IMR-90 (cell line): ENCODE results near the gene RNF144A.

Experiments used
- SMC3 ChIP-seq: fragments of 150-350 bp; IDR thresholded peaks from 2 replicates; pipeline ENCODE4 v1.6.1; 2016; ENCODE audit warnings: low read depth, mild to moderate bottlenecking, antibody characterized with exemption, low read length, moderate library complexity
- TF ChIP-seq, protein P1 (sequence below): conservative IDR thresholded peaks from 2 replicates; pipeline ENCODE4 v1.5.1; 2012; ENCODE audit warnings: mild to moderate bottlenecking, low read depth, low read length, improper control_type of control experiment
- TF ChIP-seq, protein P2 (sequence below): fragments of 150-350 bp; IDR thresholded peaks from 2 replicates; pipeline ENCODE4 v1.6.1; 2017; ENCODE audit warnings: mild to moderate bottlenecking, antibody characterized with exemption, low read length, low read depth

DNA sequence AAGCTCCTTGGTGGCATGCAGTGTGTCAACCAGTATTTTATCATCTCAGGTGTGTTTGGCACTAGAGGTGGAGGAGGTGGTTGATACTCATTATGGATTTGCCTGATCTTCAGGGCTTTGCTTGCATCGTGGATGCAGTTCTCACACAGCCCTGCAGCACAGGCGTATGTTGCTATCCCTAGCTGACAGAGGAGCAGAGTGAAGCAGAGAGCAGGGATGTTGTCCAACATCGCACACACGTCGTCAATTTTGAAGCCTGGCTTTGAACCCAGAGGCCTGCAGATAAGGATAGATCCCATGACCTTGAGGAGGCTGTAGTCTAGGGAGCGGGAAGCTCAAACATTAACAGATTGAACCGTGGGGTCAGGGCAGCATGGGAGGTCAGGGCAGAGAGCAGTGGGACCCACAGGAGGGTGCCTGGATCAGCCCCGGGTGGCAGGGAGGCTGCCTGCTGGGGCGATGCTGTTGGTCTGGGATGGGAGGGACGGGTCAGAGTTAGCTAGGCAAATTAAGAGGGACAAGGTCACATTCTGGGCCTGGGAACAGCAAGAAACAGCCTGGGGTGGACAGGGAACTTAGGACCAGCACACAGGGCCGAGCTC lies 4.2 kb downstream of the RNF144A start:
- TF ChIP-seq, protein P1, sequence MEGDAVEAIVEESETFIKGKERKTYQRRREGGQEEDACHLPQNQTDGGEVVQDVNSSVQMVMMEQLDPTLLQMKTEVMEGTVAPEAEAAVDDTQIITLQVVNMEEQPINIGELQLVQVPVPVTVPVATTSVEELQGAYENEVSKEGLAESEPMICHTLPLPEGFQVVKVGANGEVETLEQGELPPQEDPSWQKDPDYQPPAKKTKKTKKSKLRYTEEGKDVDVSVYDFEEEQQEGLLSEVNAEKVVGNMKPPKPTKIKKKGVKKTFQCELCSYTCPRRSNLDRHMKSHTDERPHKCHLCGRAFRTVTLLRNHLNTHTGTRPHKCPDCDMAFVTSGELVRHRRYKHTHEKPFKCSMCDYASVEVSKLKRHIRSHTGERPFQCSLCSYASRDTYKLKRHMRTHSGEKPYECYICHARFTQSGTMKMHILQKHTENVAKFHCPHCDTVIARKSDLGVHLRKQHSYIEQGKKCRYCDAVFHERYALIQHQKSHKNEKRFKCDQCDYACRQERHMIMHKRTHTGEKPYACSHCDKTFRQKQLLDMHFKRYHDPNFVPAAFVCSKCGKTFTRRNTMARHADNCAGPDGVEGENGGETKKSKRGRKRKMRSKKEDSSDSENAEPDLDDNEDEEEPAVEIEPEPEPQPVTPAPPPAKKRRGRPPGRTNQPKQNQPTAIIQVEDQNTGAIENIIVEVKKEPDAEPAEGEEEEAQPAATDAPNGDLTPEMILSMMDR, result no peak
- TF ChIP-seq SMC3, result no peak
- TF ChIP-seq, protein P2, sequence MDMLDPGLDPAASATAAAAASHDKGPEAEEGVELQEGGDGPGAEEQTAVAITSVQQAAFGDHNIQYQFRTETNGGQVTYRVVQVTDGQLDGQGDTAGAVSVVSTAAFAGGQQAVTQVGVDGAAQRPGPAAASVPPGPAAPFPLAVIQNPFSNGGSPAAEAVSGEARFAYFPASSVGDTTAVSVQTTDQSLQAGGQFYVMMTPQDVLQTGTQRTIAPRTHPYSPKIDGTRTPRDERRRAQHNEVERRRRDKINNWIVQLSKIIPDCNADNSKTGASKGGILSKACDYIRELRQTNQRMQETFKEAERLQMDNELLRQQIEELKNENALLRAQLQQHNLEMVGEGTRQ, result no peak
